HG03354 (cell line): ENCODE results near the gene CAD.
"Not testable (repeated sequence)": the region's sequence is repeated elsewhere in the genome, so short reads cannot be mapped to it uniquely, and the experiment has no call there.

Experiments
- ATAC-seq: cut with Tn5 transposase; IDR thresholded peaks from one replicate; pipeline ENCODE4 v1.9.1; 2021; ENCODE audit warnings: mild to moderate bottlenecking; ENCODE audit not compliant: unreplicated experiment, poor library complexity, severe bottlenecking

CAD gene

DNA sequence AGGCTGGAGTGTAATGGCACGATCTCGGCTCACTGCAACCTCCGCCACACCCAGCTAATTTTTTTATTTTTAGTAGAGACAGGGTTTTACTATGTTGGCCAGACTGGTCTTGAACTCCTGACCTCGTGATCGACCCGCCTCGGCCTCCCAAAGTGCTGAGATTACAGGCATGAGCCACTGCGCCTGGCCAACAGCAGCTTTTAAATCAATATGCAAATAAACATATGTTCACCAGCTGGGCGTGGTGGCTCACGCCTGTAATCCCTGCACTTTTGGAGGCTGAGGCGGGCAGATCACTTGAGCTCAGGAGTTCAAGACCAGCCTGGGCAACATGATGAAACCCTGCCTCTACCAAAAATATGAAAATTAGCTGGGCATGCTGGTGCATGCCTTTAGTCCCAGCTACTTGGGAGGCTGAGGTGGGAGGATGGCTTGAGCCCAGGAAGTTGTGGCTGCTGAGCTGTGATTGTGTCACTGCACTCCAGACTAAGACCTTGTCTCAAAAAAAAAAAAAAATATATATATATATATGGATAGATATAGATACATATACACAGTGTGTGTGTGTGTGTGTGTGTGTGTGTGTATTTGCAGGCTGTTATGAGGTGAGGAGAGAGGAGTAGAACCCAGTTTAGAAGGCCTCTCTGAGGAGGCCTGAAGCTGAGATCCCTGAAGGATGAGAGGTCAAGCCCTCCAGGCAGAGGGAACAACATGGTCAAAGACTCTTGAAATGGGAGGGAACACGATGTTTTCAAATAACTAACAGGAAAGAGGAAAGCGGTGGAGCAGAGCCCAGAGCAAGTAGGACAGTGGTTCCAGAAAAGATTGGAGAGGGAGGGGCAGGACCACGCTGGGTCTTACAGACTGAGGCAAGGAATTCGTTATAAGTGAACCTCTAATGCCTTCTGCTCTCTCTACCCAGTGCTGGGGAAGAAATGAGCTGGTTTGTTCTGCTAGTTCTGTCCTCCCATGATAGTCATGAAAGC, 55.7 kb downstream of the CAD start:
- ATAC-seq: not testable (repeated sequence)

DNA sequence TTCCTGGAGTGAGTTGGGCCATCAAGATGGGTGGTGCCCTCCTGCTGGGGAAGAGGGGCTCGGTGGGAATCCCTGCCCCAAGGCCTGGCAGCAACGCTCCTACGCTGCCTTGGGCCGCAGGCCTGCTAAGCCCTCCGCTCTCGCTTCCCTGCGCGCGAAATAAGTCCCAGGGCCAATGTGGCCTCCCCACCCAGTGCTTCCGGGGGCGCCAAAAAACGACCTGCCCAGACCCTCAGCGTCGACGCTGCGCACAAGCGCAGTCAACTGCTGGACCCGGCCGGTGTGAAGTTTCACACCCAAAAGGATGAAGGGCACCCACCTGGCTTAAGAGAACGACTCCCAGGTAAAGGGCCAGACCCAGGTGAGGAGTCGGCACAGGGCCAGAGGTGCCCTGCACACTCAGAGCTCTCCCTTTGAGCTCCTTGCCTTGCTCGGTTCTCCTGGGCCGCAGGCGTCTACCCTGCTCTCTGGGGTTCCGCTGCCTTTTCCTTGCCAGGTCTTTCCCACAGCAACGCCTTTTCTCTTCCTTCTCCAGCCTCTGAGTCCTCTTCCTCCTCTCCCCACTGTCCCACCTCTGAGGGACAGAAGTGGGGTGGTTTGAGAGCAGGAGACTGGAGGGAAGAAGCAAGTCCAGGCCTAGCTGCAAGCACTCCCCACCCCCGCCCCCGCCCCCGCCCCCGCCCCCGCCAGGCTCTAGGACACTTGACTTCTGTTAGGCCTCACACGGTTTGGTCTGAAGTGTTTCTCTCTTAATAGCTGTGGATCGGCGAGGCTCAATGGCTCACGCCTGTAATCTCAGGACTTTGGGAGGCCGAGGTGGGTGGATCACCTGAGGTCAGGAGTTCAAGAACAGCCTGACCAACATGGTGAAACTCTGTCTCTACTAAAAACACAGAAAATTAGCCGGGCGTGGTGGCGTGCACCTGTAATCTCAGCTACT, 58.3 kb downstream of the CAD start, which contains the start of gene DNAJC5G:
DNAJC5G (plus strand) TSS at position 223 of the 940 bp plus-strand sequence. CDS start 1,296 bp downstream, outside the sequence.
- no peak for ATAC-seq

DNA sequence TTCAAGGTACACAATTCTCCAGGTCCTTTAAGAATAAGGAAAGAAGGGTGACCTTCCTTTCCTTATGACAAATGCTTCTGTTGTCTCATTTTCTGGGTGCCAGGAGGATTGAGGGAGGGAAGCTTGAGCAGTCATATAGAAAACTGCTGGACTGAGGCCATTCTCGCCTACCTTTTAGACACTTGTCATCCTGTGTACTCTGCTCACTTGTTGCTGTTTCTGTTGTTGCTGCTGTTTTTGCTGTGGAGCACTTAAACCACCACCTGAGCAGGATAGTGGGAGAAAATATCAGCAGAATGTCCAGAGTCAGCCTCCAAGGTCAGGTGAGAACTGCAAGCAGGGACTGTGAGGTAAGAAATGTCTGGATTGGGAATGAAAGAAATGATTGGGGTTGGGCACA, 60.8 kb downstream of the CAD start:
- ATAC-seq: no peak

DNA sequence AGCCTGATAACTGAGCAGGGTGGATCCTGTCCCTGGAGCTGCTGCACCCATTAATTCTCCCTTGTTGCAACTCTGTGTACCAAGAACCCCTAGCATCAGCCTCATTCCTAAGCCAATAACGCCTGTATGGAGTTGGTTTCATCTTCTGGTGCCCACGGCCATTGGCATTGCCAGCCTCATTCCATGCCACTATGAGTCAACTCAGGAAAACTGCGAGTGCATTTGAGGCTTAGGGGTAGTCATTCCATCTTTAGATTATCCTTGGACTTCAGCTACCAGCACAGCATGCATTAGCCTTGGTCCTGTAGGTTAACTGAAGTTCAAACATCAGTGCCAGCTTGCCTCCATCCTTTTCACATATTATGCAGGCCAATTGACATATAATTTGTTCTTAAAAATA, 63.7 kb downstream of the CAD start:
- ATAC-seq: no peak

DNA sequence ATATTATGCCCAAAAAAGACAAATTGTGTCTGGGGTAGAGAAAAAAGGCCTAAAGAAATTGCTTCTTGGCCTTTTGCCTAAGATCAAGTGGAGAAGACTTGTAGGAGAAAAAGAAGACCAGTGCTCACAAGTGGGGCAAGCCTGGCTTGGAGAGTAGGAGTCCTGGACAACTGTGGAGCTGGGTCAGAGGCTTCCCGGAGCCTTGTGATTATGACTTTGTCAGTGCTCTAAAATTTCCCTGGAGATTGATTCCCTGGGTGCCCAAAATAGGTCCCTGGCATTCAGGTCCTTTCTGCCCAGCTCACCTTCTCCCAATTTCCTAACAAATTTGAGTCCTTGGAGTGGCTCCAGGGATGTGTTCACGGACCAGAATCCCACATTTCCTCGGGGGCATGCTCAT, 64.3 kb downstream of the CAD start:
- ATAC-seq: no peak

DNA sequence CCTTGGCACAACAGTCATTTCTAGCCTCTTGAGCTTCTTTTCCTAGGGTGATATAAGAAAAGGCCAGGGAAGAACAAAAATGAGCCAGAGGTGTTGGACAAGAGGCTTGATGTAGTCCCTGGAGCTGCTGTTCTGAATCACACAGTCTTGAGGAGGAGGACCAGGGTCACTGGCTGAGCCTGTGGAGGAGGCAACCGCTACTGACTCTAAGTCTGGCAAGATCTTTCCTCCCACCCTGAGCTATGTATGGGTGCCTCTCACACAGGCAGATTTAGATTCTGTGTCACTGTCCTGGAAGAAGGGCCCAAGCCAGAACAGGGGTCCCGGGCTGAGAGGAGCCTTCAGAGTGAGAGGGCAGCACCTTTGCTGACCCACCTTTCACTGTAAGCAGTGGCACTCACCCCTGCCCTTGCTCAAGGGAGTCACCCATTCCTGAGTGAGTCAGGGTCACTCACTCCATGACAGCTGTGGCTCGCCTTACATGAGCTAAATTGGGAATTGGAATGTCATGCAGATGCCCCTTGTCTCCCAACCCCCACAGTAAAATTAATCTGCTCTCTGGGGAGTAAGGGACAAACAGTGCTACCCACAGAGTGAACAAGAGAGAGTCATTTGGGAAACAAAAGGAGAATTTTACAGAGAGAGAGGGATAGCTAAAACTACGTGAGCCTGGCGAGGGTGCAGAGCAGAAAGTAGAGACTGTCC, 64.8 kb downstream of the CAD start, which contains the start of gene TRIM54:
TRIM54 (plus strand) TSS at position 575 of the 705 bp plus-strand sequence. CDS start 303 bp downstream, outside the sequence.
- ATAC-seq: no peak

DNA sequence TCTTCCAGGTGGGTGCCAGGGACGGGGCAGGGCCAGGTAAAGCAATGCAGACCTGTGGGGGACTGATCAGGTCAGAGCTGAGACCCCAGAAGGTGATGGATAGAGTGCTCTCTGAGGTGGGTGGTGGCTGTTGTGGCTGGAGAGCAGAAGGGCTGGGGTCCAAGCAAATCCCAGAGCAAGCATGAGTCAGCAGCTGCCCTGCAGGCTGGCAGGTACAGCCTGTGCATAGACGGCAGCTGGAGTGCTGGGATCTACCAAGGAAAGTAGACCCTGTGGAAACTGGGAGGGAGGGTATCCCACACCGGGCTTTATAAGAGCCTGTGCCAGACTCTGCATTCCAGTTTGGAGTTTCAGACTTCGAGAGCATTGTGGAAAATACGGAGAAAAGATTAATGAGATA, 65.7 kb downstream of the CAD start:
- no peak for ATAC-seq

DNA sequence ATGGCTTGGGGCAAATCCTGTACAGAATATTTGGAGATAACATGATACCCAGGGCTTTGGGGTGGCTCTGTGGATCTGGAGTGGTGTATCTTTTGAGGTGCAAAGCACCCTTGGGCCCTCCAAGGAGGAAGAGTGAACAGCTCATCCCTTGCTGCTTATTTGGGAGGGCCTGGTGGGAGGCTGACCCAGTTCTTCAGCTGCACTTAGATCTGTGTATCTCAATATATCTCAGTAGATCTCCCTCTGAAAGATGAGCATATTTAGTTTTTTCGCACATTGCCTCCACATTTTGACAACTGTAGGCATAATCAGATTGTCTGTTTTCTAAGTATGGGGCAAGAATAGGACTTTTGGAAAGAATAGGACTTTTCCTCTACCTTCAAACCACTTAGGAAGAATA, 67.8 kb downstream of the CAD start:
- no peak for ATAC-seq

DNA sequence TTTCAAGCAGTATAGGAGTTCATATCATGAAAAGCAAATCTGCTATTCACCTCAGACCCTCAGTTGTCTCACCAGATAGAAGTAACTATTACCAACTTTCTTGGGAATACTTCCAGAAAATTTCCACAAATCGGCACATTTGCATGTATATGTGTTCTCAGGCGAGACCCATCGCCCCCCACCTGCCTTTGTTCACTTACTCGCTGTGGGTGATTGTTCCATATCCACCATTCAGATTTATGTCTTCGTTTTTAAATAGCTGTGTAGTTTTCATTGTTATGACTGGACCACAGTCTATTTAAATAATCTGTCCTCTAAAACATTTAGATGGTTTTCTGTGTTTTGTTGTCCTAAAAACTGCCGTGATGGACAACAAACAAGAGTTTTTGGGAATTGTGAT, 68.3 kb downstream of the CAD start:
- ATAC-seq: no peak

DNA sequence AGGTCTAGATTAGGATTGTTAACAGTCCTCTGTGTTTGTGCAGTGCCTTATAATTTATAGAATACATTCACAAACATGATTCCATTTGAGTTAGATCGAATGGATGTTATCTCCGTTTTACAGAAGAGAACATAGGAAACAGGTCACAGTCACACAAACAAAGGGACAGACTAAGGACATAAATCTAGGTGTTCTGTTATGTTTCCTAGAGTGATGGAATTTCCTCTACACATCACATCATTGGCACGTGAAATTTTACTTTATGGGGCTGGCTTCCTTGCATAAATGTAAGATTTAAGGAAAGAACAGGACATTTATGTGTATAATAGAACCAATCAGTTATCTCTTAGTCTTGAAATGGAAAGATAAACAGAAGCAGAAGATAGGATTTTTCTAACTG, 71.4 kb downstream of the CAD start:
- ATAC-seq: no peak

DNA sequence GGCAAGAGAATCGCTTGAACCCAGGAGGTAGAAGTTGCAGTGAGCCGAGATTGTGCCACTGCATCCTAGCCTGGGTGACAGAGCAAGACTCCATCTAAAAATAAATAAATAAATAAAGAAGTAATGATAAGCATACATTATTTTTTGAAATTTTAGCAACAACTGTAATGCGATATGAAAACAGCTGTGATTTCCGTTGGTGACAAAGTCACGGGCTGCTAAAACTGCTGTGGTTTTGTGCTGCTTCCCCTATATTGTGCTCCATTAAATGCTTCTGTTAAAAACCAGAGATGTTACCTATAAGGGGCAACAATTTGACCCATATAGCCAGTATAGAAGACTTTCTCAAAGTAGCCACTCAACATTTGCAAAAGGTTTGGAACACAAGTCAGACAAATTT, 73.4 kb downstream of the CAD start:
- no peak for ATAC-seq

DNA sequence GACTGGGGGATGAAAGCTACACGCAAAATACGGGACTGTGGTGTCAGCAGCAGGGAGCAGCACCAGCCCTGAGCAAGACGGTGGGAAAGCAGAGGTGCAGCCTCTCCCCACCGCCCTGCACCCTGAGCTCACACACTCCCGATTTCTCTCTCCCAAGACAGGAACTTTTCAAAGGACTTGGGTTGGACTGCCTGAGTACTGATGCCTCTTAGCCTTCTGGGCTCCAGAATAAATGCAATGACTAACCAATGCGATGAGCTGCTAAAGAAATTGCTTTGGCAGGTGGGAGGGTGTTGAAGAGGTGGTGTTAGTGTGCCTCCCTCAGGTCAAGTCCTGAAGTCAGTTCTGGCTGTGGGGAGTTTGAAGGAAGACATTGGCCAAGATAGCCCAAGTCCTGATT, 74.7 kb downstream of the CAD start:
- ATAC-seq: no peak
